ENCODE measurements around the gene KRTCAP3. TPM values are rescaled to one million over a fixed set of nuclear protein-coding genes. Genes with fewer than 3 reads are reported as not detected.
A peak's percentile ranks its signal among the peaks of the same experiment; 100 is the strongest.
"Not testable (repeated sequence)": the region's sequence is repeated elsewhere in the genome, so short reads cannot be mapped to it uniquely, and the experiment has no call there.

KRTCAP3 gene, protein sequence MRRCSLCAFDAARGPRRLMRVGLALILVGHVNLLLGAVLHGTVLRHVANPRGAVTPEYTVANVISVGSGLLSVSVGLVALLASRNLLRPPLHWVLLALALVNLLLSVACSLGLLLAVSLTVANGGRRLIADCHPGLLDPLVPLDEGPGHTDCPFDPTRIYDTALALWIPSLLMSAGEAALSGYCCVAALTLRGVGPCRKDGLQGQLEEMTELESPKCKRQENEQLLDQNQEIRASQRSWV
- 7.1 TPM for total RNA-seq

DNA sequence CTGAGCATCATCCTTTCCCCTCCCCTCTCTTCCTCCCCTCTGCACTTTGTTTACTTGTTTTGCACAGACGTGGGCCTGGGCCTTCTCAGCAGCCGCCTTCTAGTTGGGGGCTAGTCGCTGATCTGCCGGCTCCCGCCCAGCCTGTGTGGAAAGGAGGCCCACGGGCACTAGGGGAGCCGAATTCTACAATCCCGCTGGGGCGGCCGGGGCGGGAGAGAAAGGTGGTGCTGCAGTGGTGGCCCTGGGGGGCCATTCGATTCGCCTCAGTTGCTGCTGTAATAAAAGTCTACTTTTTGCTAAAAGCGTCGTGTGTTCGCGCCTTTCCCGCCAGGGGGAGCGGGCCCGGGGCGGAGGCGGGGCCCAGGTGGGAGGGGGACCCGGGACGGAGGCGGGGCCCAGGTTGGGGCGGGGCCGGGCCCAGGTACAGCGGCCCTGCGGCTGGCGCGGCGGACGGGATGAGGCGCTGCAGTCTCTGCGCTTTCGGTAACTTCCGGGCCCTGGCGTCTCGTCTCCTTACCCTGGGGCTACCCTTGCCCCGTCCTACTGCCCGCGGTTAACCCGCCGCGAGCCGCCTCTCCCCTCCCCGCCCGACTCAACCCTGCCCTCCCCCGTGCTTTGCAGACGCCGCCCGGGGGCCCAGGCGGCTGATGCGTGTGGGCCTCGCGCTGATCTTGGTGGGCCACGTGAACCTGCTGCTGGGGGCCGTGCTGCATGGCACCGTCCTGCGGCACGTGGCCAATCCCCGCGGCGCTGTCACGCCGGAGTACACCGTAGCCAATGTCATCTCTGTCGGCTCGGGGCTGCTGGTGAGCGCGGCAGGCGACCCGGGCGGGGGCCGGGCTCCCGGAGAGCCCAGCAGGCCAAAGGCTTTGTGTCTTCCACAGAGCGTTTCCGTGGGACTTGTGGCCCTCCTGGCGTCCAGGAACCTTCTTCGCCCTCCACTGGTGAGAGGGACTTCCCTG is at the start of gene KRTCAP3:
TSS of gene KRTCAP3 (plus strand) at position 424 of the 962 bp plus-strand sequence. CDS start at position 456, 32 bp downstream.
- DNase-seq (ENCODE audit: low spot score) (peak; percentile 69), ATAC-seq (peak; percentile 95)

DNA sequence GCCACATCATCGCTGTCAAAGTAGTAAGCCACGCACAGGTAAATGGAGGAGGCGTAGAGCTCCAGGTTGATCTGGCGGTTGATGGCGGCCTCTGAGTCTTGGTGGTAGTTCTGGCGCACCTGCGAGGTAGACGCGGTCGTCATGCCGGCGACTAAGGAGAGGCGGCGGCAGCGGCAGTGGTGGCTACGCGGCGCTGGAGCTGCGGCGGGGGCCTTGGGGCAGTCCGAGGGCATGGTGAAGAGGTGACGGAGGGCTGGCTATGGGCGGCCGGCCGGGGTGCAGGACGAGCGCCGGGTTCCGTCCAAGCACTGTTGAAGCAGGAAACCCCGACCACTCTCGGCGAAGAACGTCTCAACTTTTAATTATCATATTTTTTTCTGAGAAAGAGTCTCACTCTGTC is 49.0 kb upstream of the KRTCAP3 start:
- no peak for ATAC-seq
- DNase-seq (ENCODE audit: low spot score), result no peak

DNA sequence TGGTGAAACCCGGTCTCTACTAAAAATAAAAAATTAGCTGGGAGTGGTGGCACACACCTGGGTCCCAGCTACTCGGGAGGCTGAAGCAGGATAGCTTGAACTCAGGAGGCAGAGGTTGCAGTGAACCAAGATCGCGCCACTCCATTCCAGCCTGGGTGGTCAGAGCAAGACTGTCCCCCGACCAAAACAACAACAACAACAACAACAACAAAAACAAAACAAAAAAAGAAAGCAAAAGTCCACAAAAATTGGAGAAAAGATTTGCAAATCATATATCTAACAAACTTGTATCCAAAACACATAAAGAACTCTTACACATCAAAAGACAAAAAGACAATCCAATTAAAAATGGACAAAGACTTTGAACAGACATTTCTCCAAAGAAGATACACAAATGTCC is 43.2 kb upstream of the KRTCAP3 start:
- no peak for ATAC-seq
- no peak for DNase-seq (ENCODE audit: low spot score)

DNA sequence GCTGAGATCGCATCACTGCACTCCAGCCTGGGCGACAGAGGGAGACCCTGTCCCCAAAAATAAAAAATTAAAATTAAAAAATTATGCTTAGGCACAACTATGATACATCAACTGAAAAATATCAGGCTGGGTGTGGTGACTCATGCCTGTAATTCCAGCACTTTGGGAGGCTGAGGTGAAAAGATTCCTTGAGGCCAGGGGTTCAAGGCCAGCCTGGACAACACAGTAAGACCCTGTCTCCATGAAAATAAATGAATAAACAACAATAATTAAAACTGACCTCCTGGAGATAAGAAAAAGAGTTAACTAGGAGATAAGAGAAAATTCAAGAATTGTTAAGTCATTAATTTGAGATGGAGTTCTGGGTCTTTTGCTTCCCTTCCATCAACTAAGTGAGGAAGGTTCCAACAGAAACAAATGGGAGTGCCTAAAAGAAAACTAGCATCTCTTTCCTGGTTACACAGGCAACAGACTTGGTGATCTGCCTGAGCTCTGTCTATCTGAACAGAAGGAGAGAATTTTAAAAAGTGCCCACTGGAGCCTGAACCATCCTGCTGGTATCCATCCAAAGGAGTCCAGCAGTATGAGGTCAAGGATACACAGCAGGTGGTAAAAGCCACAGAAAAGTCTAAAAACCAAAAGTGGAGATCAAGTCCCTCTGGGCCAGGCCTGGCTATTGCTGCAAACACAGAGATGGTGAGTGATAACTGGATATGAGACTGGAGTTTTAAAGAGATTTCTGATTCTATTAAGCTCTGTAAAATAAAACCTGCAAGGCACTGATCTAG is 41.6 kb upstream of the KRTCAP3 start:
- no peak for ATAC-seq
- no peak for DNase-seq (ENCODE audit: low spot score)

DNA sequence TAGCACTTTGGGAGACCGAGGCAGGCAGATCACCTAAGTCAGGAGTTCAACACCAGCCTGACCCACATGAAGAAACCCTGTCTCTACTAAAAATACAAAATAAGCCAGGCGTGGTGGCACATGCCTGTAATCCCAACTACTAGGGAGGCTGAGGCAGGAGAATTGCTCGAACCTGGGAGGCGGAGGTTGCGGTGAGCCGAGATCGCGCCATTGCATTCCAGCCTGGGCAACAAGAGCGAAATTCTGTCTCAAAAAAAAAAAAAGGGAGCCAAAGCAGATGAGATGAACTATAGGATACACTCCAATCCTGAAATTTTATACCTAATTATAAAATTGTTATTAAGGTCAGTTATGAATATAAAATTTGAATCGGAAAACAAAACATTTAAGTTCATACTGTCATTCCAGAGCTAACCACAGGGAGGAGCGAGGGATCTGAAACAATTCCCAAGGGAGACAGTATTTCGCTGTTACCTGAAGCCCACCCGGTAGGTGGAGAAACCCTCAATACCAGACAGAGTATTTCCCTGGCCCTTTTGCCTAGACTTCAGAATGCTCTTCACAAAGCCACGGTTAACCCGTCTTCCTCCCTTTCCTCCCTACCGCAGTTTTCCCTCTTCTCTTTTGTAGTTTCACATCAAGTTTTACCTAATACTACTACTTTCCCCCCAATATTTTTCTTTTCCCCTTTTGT is 34.2 kb upstream of the KRTCAP3 start:
- peak; percentile 20 for ATAC-seq

DNA sequence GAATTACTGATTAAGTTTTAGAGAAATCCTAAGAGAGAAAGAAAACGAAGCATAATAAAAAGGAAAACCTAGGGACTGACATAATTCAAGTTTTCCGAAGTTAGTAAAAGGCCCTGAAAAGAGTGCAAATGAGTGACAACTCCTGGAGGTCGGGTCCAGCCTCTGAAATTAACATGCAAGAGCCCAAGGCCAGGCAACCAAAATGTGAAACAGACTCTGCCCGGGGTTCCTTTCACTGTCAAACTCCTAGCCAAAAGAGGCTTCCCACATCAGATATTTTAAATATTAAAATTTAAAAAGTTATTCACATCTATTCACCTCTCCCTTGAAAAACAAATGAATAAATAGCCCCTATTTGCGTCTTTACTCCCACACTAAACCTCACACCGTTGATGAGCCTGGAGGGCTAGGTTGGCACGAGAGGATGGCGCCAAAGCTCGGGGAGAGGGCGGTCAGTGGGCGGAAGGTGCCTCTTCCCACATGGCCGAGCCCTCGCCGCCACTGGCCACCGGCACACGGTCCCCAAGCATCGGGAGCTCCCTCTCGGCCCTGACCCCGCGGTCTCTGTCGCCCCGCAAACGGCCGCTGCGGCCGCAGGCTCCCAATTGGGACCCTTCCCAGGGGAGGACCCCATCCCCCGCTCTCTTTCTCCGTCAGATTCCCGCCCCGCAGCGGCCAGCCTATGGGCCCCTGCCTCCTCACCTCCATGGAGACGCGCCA is 33.4 kb upstream of the KRTCAP3 start:
- ATAC-seq (peak; percentile 57), DNase-seq (ENCODE audit: low spot score) (no peak)

More for the DNA sequence above, 34.2 kb upstream of the KRTCAP3 start:
- no peak for DNase-seq (ENCODE audit: low spot score)

DNA sequence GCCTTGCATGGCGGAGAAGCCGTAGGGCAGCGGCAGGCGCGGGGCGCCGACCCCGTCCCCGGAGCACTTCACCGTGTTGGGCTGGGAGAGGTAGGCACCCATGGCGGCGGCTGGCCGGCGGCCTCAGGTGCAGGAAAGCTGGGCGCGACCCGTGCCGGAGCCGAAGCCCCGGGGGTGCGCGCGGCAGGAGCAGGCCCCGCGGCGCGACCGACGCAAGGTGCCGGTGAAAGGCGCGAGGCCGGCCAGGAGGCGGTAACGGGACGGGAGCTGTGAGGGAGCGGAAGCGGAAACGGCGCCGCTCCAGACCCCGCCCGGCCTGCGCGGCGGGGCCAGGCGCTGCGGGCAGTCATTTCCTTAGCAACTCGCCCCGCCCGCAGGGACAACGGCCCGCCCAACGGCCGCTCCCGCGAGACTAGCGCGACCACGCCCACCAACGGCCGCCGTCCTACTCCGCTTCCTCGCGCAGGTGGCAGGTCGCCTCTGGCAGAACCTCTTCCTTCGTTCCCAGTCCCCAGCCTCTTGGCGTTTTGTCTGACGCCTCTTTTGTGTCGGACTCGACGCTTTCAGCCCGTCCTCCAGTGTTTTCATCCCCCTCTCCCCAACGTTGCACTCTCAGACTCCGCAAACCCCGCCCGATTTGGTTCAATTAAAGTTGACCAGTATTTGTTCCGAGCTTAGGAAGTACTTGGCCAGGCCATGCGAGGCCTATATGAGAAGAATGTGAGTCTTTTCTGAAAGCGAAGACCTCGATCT is 32.7 kb upstream of the KRTCAP3 start, which contains the start of gene PPM1G:
TSS of gene PPM1G (minus strand) at position 271 of the 753 bp plus-strand sequence. CDS start at position 102, 169 bp downstream.
- DNase-seq (ENCODE audit: low spot score) (peak; percentile 98), ATAC-seq (peak; percentile 98)

DNA sequence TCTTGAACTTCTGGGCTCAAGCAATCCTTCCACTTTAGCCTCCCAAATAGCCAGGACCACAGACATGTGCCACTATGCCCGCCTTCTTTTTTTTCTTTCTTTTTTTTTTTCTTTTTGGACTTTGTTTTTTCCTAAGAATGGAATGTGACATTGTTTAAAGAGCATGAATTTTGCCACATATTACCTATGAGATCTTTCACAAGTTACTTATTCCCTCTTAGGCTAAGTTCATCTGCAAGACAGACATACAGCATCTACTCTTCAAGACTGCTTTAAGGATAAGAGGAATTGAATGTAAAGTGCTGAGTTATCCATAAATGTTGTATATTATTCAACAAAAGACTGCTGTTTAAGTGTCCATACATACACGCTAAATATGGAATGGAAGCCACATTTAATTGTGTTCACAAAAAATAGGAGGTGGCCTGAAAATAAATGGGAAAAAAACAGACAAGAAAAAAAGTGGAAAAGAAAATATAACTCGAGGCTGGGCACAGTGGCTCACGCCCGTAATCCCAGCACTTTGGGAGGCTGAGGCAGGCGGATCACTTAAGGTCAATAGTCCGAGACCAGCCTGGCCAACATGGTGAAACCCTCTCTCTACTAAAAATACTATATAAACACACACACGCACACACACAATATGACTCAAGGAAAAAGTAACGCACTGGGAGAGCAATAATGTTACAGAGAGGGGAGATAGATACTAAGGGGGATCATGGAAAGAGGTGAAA is 29.6 kb upstream of the KRTCAP3 start:
- ATAC-seq (no peak), DNase-seq (ENCODE audit: low spot score) (no peak)

DNA sequence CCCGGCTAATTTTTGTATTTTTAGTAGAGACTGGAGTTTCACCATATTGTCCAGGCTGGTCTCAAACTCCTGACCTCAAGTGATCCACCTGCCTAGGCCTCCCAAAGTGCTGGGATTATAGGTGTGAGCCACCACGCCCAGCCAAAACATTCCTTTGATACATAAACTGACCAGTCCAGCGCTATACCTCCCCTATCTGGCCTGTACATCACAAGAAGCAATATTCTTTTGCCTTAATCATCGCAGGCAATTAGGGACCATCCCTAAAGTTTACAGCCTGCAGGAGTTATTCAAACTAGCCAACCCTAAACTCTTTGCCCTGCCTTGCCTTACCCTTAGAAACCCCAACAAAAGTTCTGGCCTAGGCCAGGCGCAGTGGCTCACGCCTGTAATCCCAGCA is 26.0 kb upstream of the KRTCAP3 start:
- ATAC-seq, result no peak
- DNase-seq (ENCODE audit: low spot score), result no peak

DNA sequence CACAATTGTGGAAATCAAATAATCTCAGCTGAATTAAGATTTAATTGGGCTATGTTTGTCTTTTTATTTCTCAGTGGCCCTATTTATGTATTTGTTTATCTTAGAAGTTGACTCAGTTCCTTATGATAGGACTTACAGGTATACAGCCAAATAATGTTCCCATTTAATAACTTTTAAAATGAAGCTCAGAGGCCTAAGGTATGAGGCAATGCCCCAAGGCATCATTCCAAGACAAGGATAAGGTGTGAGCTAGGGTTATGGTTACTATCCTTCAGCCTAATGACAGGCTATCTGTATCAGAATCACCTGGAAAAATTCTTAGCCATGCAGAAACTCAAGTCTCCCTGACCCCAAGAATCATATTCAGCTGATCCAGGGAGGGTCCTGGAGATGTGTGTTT is 21.2 kb upstream of the KRTCAP3 start:
- no peak for DNase-seq (ENCODE audit: low spot score)
- no peak for ATAC-seq

DNA sequence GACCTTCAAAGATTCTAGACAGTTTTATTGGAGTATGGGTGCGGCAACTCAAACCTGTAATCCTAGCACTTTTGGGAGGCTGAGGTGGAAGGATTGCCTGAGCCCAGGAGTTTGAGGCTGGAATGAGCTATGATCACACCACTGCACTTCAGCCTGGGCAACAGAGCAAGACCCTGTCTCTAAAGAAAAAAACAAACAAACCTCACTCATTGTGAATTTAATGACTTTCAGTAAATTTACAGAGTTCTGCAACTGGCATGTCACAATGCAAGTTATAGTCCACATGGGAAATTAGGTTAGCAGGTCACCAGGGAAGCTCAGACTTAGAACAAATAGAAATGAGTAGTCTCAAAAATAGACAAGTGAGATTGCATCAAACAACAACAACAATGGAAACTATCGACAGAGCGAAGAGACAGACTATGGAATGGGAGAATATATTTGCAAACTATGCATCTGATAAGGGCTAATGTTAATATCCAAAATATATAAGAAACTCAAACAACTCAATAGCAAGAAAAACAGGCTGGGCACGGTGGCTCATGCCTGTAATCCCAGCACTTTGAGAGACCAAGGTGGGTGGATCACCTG is 20.4 kb upstream of the KRTCAP3 start:
- ATAC-seq, result peak; percentile 82
- peak; percentile 18 for DNase-seq (ENCODE audit: low spot score)

DNA sequence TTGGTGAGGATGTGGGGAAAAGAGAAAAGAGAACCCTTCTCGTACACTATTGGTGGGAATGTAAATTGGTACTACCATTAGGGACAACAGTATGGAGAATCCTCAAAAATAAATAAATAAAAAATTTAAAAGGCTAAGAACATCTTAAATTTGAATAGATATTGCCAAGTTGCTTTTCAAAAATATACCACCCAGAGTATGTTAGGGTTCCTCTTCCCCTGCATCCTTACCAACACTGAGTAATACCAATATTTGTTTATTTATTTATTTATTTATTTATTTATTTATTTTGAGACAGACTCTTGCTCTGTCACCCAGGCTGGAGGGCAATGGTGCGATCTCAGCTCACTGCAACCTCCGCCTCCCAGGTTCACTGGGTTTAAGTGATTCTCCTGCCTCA is 19.2 kb upstream of the KRTCAP3 start:
- DNase-seq (ENCODE audit: low spot score), result peak; percentile 14
- ATAC-seq, result no peak

DNA sequence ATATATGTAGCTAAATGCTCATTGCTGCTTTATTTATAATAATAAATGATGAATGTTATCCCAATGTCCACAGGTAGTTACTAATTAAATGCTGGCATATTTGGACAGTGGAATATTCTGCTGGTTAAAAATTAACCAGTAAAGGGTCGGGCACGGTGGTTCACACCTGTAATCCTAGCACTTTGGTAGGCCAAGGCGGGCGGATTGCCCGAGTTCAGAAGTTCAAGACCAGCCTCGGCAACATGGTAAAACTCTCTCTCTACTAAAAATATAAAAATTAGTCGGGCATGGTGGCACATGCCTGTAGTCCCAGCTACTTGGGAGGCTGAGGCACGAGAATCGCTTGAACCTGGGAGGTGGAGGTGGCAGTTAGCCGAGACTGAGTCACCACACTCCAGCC is 17.1 kb upstream of the KRTCAP3 start:
- DNase-seq (ENCODE audit: low spot score); ATAC-seq: not testable (repeated sequence)

DNA sequence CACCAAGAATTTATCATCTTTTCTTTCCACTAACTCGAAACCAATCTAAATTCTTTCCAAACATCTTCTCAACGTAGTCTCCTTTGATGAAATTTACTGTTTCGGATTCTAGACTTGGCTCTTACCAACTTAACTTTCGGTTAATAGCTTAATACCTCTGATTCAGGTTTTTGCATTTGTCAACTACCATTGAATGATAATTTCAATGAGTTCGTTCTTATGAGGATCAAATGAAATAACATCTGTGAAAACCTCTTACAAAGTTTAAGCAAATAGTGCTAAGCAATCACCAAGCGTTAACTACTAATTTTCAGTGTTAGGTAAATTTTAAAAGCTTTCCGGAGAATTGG is 14.3 kb upstream of the KRTCAP3 start:
- DNase-seq (ENCODE audit: low spot score), result no peak
- ATAC-seq, result no peak

DNA sequence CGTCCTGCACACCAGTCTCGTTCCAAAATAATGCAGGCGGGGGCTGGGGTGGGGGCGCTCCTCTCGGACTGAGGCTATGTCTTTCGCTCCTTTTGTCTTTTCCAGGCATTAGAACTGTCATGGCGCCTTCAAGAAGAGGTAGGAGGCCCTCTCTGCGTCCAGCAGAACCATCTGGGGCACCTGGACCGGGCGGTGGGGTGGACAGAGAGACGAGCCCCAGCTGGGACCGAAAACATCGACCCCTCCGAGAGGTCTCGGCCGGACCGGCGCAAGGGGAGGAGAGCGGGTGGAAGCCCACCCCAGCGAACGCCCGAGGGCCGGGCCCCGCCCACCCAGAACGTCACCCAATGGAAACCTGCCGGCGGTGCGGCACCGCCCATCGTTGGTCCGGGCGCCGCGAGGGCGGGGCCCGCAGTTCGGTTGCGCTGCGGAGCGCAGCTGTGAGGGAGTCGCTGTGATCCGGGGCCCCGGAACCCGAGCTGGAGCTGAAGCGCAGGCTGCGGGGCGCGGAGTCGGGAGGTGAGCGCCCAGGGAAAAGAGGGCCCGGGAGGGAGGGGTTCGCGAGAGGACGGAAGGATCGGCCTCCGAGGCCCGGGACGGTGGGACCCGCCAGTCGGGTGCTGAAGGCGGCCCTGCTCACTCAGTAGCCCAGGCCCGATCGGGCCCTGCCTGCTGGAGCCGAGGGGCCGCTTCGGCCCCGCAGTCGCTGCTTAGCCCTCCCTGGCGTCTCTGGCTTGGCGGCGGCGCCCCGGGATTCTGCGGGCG is 13.8 kb upstream of the KRTCAP3 start, which contains the start of gene NRBP1:
TSS of gene NRBP1 (plus strand) at position 419 of the 765 bp plus-strand sequence. CDS start 4,643 bp downstream, outside the sequence.
- DNase-seq (ENCODE audit: low spot score), result peak; percentile 95
- ATAC-seq, result peak; percentile 93

DNA sequence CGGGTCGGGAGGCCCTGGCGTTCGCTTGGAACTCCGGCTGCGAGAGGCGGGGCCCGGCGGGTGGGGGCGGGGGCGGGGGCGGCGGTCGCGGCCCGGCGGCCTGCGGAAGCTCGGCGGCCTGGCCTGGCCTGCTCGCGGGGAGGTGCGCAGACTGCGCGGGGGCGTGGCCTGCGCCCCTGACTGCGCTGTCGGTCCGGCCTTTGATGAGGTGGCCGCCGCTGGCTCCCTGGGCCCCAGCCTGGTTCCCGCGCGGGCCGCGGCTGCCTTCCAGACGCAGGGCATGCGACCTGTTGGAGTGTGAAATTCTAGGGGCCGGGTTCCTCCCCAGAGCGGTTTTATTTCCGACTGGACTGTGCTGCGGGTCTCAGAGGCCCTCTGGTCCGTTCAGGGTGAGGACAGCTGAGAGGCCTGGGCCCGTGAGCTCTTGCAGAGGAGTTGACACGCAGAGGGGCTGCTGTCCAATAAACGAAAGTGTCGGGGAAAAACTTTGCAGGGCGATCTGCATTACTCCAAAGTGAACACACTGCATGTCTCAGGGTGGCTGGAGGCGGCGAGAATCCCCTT is 13.1 kb upstream of the KRTCAP3 start:
- ATAC-seq (peak; percentile 88), DNase-seq (ENCODE audit: low spot score) (peak; percentile 91)

DNA sequence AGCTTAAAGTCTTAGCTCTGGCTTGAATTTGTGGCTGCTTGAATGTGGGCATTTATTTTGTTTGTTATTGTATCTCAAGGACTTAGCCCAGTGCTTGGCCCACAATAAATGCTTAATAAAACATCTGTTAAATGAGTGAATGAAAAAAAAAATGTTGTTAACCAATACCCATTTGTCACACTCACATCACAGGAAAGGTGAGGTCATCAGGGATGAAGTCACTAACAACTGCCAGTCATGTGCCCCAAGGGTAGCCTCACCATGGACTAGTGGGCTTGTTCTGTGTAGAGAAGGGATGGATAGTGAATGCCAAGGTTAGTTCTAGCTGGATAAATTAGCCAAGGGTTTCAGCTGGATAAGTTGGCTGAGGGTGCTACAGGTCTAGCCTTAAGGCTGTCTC is 10.8 kb upstream of the KRTCAP3 start:
- ATAC-seq (no peak), DNase-seq (ENCODE audit: low spot score) (no peak)
